NT2/D1 (cell line): ENCODE measurements around the gene SHOX.
"Not testable (repeated sequence)": the region's sequence is repeated elsewhere in the genome, so short reads cannot be mapped to it uniquely, and the experiment has no call there.

Source experiments
- DNase-seq: peaks from one replicate; pipeline ENCODE4 v3.0.0-alpha.2; 2011; ENCODE audit warnings: low read depth, low spot score
- H3K27me3 ChIP-seq: 2 replicates; pipeline ENCODE4 v1.6.0; 2011; ENCODE audit warnings: mild to moderate bottlenecking; ENCODE audit not compliant: insufficient read length, insufficient read depth
- H3K36me3 ChIP-seq: 2 replicates; pipeline ENCODE4 v1.6.1; 2011; ENCODE audit warnings: mild to moderate bottlenecking, low read length, mixed read lengths; ENCODE audit not compliant: insufficient read depth, insufficient read length
- H3K4me1 ChIP-seq: 2 replicates; pipeline ENCODE4 v1.5.1; 2011; ENCODE audit not compliant: insufficient read depth, insufficient read length
- H3K4me3 ChIP-seq: 2 replicates; pipeline ENCODE4 v1.5.1; 2011; ENCODE audit warnings: low read depth; ENCODE audit not compliant: insufficient read length
- H3K9ac ChIP-seq: 2 replicates; pipeline ENCODE4 v1.6.0; 2011; ENCODE audit warnings: low read depth; ENCODE audit not compliant: insufficient read length
- H3K9me3 ChIP-seq: 2 replicates; pipeline ENCODE4 v1.5.1; 2011; ENCODE audit warnings: mild to moderate bottlenecking, low read length; ENCODE audit not compliant: insufficient read depth
- SUZ12 ChIP-seq: IDR thresholded peaks from 2 replicates; pipeline ENCODE4 v1.6.1; 2011; ENCODE audit not compliant: insufficient read length, insufficient read depth; ENCODE audit errors: extremely low read depth
- YY1 ChIP-seq: IDR thresholded peaks from 2 replicates; pipeline ENCODE4 v1.6.1; 2011; ENCODE audit not compliant: insufficient read length, insufficient read depth
- ZNF274 ChIP-seq: IDR thresholded peaks from 2 replicates; pipeline ENCODE4 v1.6.1; 2011; ENCODE audit warnings: mild to moderate bottlenecking, low read depth, low read length

SHOX gene

GRCh38 chrX:618761-619450 is 11.7 kb upstream of the SHOX start:
- Histone ChIP-seq H3K27me3 (peaks cover 76% of the 10 kb centered on the region), H3K36me3 (no peaks in the 10 kb centered on the region), H3K4me1 (peaks cover 6% of the 10 kb centered on the region), H3K9me3 (no peaks in the 10 kb centered on the region), H3K4me3 (peak overlapping the region; percentile 2), H3K9ac (no peak overlapping the region)
- DNase-seq, result no peak
- TF ChIP-seq YY1, result no peak
- TF ChIP-seq ZNF274, result no peak
- no peak for TF ChIP-seq SUZ12

GRCh38 chrX:619451-619811 is 11.2 kb upstream of the SHOX start:
- Histone ChIP-seq H3K4me3 (peak overlapping the region; percentile 15), H3K9ac (peak overlapping the region; percentile 42), H3K4me1 (peaks cover 6% of the 10 kb centered on the region), H3K27me3 (peaks cover 77% of the 10 kb centered on the region), H3K36me3 (no peaks in the 10 kb centered on the region), H3K9me3 (no peaks in the 10 kb centered on the region)
- TF ChIP-seq ZNF274, result no peak
- TF ChIP-seq YY1, result no peak
- no peak for TF ChIP-seq SUZ12
- no peak for DNase-seq

GRCh38 chrX:619812-620531 is 10.6 kb upstream of the SHOX start:
- Histone ChIP-seq H3K4me3 (peak overlapping the region; percentile 15), H3K36me3 (no peaks in the 10 kb centered on the region), H3K4me1 (peaks cover 6% of the 10 kb centered on the region), H3K27me3 (peaks cover 82% of the 10 kb centered on the region), H3K9ac (peak overlapping the region; percentile 42), H3K9me3 (no peaks in the 10 kb centered on the region)
- TF ChIP-seq ZNF274 (no peak), SUZ12 (peak; percentile 95)
- DNase-seq, result no peak

- Histone ChIP-seq H3K4me1 (peaks cover 6% of the 10 kb centered on the region), H3K4me3 (no peak overlapping the region), H3K27me3 (peaks cover 93% of the 10 kb centered on the region), H3K9me3 (no peaks in the 10 kb centered on the region), H3K36me3 (no peaks in the 10 kb centered on the region), H3K9ac (no peak overlapping the region)
- no peak for TF ChIP-seq ZNF274
- DNase-seq, result no peak
Measured at GRCh38 chrX:621705-622503, 8.7 kb upstream of the SHOX start.

- not testable (repeated sequence) for H3K36me3 ChIP-seq, H3K4me3 ChIP-seq, DNase-seq, H3K4me1 ChIP-seq, H3K9me3 ChIP-seq, H3K9ac ChIP-seq
- H3K27me3 ChIP-seq, result peaks cover 94% of the 10 kb centered on the region
Measured at GRCh38 chrX:622802-623201, 7.8 kb upstream of the SHOX start.

- no peak overlapping the region for H3K9ac ChIP-seq
- DNase-seq, result no peak
- no peak for TF ChIP-seq ZNF274
- no peak for TF ChIP-seq SUZ12
- TF ChIP-seq YY1, result no peak
- H3K27me3 ChIP-seq, result peaks cover 94% of the 10 kb centered on the region
- H3K4me3 ChIP-seq, result no peak overlapping the region
- H3K36me3 ChIP-seq, result no peaks in the 10 kb centered on the region
- no peaks in the 10 kb centered on the region for H3K9me3 ChIP-seq
- H3K4me1 ChIP-seq, result peaks cover 9% of the 10 kb centered on the region
Measured at GRCh38 chrX:623268-623598, 7.4 kb upstream of the SHOX start.

- DNase-seq, result no peak
- Histone ChIP-seq H3K4me3 (peak overlapping the region; percentile 13), H3K9ac (peak overlapping the region; percentile 42), H3K27me3 (peaks cover 94% of the 10 kb centered on the region), H3K4me1 (peaks cover 9% of the 10 kb centered on the region), H3K36me3 (no peaks in the 10 kb centered on the region), H3K9me3 (no peaks in the 10 kb centered on the region)
- TF ChIP-seq SUZ12 (peak; percentile 90), ZNF274 (no peak)
Measured at GRCh38 chrX:623599-624315, 6.8 kb upstream of the SHOX start.
